Measurements from ENCODE around the gene KIAA1217.

Gene KIAA1217

DNA sequence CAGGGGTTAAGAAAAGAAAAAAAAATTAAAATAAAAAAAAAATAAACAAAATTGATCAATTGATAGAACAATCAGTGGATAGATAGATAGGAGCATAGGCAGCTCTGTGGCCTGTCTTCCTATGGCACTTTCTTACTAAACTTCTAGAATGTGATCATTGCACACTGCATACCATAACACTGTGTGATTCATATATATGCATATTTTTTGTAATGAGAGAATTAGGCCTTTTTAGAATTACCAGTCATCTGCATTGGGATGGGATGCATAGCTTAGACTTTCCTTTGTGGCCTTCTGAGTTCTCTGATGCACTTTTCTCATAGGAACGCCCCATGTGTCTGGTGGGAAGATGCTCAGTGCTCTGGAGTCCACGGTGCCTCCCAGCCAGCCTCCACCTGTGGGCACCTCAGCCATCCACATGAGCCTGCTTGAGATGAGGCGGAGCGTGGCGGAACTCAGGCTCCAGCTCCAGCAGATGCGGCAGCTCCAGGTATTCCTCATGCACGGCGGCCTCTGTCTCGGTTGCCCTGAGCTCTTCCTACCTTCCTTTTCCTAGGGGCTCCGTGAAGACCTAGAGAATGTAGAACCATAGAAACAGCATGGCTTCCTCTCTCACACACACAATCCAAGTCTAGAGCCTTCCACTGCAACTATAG, 292.2 kb downstream of the KIAA1217 start:
- Histone ChIP-seq H4K20me1 (ENCODE audit: insufficient read depth, low read length, poor library complexity, severe bottlenecking) (no peaks in the 10 kb centered on the region), H3K9me2 (replicated peaks; ENCODE audit: low read depth, low read length) (no peaks in the 10 kb centered on the region), H3K36me3 (ENCODE audit: insufficient read depth, low read length) (no peaks in the 10 kb centered on the region; the same call in 1 of the 2 replicates), H3K4me1 (ENCODE audit: insufficient read depth, low read length, poor library complexity, severe bottlenecking) (no peaks in the 10 kb centered on the region), H3K4me2 (ENCODE audit: low read depth, low read length, poor library complexity, severe bottlenecking) (no peak overlapping the region), H2AFZ (ENCODE audit: low read length) (no peak overlapping the region), H3K27me3 (ENCODE audit: insufficient read depth, low read length, poor library complexity, severe bottlenecking) (no peaks in the 10 kb centered on the region), H3F3A (ENCODE audit: low read depth) (no peaks in the 10 kb centered on the region), H3K9me3 (ENCODE audit: insufficient read depth, low read depth, low read length) (no peaks in the 10 kb centered on the region), H3K4me3 (ENCODE audit: low read length, poor library complexity, severe bottlenecking) (no peak overlapping the region), H3K79me2 (ENCODE audit: insufficient read depth, low read length) (no peaks in the 10 kb centered on the region), H3K9ac (ENCODE audit: low read depth, low read length, poor library complexity, severe bottlenecking) (no peak overlapping the region)
- TF ChIP-seq CTCF (conservative IDR thresholded peaks at IDR 0.05; ENCODE audit: low read length) (no peak), EZH2phosphoT487 (IDR thresholded peaks at IDR 0.05; ENCODE audit: borderline replicate concordance) (no peak)

DNA sequence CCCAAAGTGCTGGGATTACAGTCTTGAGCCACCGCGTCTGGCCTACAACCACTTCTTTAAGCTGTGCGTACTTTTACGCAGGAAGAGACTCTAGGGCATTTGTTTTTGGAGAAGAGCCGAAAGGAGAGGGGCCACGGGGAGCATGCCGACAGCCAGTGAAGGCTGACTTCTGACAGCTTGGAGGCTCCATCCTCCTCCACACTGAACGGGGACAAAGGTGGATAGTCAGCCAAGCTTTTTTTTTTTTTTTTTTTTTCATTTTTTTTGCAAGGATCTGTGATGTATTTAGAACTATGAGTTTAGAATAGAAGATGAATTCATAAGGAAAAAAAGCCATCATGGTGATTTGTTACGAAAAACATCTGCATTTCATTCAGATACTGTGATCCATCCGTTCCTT, 293.1 kb downstream of the KIAA1217 start:
- Histone ChIP-seq H3K9me2 (replicated peaks; ENCODE audit: low read depth, low read length) (no peaks in the 10 kb centered on the region), H3K4me3 (ENCODE audit: low read length, poor library complexity, severe bottlenecking) (no peak overlapping the region), H3K4me2 (ENCODE audit: low read depth, low read length, poor library complexity, severe bottlenecking) (no peak overlapping the region), H3K36me3 (ENCODE audit: insufficient read depth, low read length) (no peaks in the 10 kb centered on the region; the same call in 1 of the 2 replicates), H3K9ac (ENCODE audit: low read depth, low read length, poor library complexity, severe bottlenecking) (no peak overlapping the region), H4K20me1 (ENCODE audit: insufficient read depth, low read length, poor library complexity, severe bottlenecking) (no peaks in the 10 kb centered on the region), H3K79me2 (ENCODE audit: insufficient read depth, low read length) (no peaks in the 10 kb centered on the region), H3K4me1 (ENCODE audit: insufficient read depth, low read length, poor library complexity, severe bottlenecking) (no peaks in the 10 kb centered on the region), H3F3A (ENCODE audit: low read depth) (no peaks in the 10 kb centered on the region), H3K9me3 (ENCODE audit: insufficient read depth, low read depth, low read length) (no peaks in the 10 kb centered on the region), H3K27me3 (ENCODE audit: insufficient read depth, low read length, poor library complexity, severe bottlenecking) (no peaks in the 10 kb centered on the region), H2AFZ (ENCODE audit: low read length) (no peak overlapping the region)
- no peak for TF ChIP-seq CTCF (conservative IDR thresholded peaks at IDR 0.05; ENCODE audit: low read length)
- TF ChIP-seq EZH2phosphoT487 (IDR thresholded peaks at IDR 0.05; ENCODE audit: borderline replicate concordance): no peak

DNA sequence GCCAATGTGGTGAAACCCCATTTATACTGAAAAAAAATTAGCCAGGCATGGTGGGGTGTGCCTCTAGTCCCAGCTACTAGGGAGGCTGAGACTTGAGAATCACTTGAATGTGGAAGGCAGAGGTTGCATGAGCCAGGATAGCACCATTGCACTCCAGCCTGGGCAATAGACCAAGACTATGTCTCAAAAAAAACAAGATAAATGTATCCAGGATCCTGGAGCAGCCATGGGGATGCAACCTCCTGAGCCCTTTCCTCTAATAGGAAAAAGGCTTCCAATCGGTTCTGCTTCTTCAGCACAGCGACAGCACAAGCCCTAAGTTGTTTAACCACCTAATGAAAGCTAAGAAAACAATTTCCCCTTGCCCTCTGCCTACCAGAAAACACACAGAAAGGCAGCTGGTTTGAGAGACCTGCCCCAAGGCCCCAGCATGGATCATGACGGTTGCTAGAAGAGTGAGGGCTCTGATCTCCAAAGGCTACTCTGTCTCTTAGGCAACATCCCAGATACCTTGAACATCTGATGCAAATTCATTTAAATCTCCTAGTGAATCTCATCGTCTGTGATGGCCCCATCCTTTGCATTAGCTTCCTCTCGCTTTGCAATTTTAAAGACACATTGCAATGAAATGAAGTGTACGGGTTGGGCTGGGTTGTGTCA, 294.0 kb downstream of the KIAA1217 start:
- Histone ChIP-seq H4K20me1 (ENCODE audit: insufficient read depth, low read length, poor library complexity, severe bottlenecking) (no peaks in the 10 kb centered on the region), H3K79me2 (ENCODE audit: insufficient read depth, low read length) (no peaks in the 10 kb centered on the region), H3K36me3 (ENCODE audit: insufficient read depth, low read length) (no peaks in the 10 kb centered on the region; the same call in 1 of the 2 replicates), H3K9me2 (replicated peaks; ENCODE audit: low read depth, low read length) (no peaks in the 10 kb centered on the region), H3K4me3 (ENCODE audit: low read length, poor library complexity, severe bottlenecking) (no peak overlapping the region), H3K9ac (ENCODE audit: low read depth, low read length, poor library complexity, severe bottlenecking) (no peak overlapping the region), H3K4me1 (ENCODE audit: insufficient read depth, low read length, poor library complexity, severe bottlenecking) (no peaks in the 10 kb centered on the region), H2AFZ (ENCODE audit: low read length) (no peak overlapping the region), H3K27me3 (ENCODE audit: insufficient read depth, low read length, poor library complexity, severe bottlenecking) (no peaks in the 10 kb centered on the region), H3K4me2 (ENCODE audit: low read depth, low read length, poor library complexity, severe bottlenecking) (no peak overlapping the region), H3F3A (ENCODE audit: low read depth) (no peaks in the 10 kb centered on the region), H3K9me3 (ENCODE audit: insufficient read depth, low read depth, low read length) (no peaks in the 10 kb centered on the region)
- TF ChIP-seq CTCF (conservative IDR thresholded peaks at IDR 0.05; ENCODE audit: low read length) (no peak), EZH2phosphoT487 (IDR thresholded peaks at IDR 0.05; ENCODE audit: borderline replicate concordance) (no peak)
